NCI-H2029 (cell line): Measurements from ENCODE around the gene TINCR.
"Not testable (repeated sequence)": the region's sequence is repeated elsewhere in the genome, so short reads cannot be mapped to it uniquely, and the experiment has no call there.

Source experiments
- DNase-seq: peaks from one replicate; lab custom pipeline; 2025; lab: John Stamatoyannopoulos, UW

Gene TINCR

DNA sequence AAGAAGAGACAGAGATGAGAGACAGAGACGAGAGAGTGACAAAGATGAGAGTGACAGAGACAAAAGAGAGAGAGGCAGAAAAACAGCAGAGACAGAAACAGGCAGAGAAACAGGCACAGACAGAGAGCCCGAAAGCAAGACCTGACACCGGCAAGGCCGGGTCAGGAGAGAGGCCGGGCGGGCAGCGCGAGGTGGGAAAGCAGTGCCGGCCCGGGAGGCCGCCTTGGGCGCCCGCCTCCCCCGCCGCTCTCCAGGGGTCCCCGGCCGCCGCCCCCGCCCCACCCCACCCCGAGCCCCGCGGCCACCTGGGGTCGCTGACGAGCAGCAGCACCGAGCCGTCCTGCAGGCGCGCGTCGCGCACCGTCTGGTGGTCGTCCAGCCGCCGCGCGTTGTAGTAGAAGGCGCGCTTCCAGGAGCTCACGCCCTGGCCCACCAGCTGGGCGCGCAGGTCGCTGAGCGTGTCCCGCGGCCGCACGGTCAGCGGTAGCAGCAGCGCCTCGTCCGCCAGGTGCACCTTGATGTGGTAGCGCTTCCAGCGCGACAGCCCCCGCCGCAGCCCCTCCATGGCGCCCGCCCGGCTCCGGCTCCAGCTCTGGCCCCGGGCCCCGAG lies at the start of gene TINCR:
Gene TINCR, minus strand, starts transcription at position 594 of the 610 bp plus-strand sequence.
- no peak for DNase-seq

- no peak for DNase-seq
Observed at GRCh38 chr19:5617080-5617479, 49.3 kb upstream of the TINCR start.

- no peak for DNase-seq
Observed at GRCh38 chr19:5615756-5616327, 48.1 kb upstream of the TINCR start.

GRCh38 chr19:5612891-5613865 lies 45.4 kb upstream of the TINCR start:
- no peak for DNase-seq

GRCh38 chr19:5609881-5610448 lies 42.2 kb upstream of the TINCR start:
- DNase-seq, result no peak

DNA sequence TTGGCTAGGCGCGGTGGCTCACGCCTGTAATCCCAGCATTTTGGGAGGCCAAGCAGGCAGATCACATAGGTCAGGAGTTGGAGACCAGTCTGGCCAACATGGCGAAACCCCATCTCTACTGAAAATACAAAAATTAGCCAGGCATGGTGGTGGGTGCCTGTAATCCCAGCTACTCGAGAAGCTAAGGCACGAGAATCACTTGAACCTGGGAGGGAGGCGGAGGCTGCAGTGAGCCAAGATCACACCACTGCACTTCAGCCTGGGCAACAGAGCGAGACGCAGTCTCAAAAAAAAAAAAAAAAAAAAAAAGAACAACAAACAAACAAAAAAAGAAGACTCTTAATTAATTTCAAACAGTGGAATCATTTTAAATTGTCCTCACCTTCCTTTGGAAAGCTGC lies 41.0 kb upstream of the TINCR start:
- DNase-seq, result not testable (repeated sequence)

DNA sequence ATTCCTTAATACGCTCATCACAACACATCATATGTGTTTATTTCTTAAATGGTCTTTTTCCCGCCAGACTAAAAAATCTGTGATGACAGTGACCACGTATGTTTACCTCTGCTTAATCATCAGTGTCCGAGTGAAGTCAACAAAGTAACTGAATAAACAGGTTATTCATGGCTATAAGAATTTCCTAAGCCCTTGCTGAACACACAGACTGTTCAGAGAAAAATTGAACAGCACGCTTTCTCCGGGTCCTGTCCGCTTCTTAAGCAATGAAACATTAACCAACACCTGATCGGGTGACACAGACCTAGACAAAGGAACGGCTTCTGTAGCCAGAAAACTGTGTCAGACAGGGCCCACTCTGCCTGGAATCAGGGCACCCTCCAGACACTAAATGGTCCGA lies 40.5 kb upstream of the TINCR start:
- DNase-seq, result no peak

- no peak for DNase-seq
Observed at GRCh38 chr19:5607318-5608275, 39.8 kb upstream of the TINCR start.

- no peak for DNase-seq
Observed at GRCh38 chr19:5605362-5605761, 37.6 kb upstream of the TINCR start.

- DNase-seq, result no peak
Observed at GRCh38 chr19:5603626-5604025, 35.9 kb upstream of the TINCR start.

GRCh38 chr19:5600797-5601196 lies 33.0 kb upstream of the TINCR start:
- DNase-seq, result no peak

DNA sequence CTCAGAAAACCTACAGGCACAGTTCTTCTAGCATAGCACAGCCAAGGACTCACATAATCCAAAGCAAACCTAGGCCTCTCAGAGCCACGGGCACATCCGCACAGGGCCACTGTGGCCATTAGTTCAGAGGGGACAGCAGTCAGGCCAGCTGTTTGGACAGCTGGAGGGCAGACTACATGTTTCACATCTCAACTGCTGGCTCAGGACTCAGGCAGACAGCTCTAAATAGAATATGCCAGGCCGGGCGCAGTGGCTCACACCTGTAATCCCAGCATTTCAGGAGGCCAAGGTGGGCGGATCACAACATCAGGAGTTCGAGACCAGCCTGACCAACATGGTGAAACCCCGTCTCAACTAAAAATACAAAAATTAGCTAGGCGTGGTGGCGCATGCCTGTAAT lies 28.0 kb upstream of the TINCR start:
- DNase-seq, result no peak

DNA sequence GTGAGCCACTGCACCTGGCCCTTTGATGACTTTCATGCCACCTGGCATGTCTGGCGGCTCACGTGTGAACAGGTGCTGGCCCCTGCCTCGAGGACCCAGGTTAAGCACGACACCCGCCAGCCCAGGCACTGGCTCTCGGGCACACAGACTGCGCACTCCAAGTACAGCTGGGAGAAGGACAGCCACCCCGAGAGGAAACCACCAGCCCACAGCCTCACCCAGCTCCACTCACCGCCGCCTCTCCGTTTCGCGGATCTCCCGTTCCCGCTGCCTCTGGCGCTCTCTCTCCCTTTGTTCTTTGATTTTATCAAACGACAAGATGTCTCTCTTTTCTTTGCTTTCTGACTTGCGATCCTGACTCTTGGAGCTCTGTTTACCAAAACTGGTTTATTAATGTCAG lies 27.4 kb upstream of the TINCR start:
- DNase-seq, result no peak

DNA sequence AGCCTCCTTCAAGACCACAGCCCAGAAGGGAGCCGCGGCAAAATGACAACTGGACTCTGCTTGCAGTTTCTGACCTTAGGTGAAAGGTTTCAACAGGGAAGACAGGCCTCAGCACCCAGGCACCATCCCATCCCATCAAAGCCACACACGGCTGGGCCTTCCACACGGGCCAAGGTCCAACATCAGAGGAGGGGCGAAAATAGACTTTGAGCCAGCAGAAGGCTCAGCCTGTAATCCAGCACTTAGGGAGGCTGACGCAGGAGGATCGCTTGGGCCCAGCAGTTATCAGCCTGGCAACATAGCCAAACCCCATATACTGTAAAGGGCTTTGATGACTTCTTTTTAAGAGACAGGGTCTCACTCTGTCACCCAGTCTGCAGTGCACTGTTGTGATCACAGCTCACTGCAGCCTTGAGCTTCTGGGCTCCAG lies 26.8 kb upstream of the TINCR start:
- no peak for DNase-seq

DNA sequence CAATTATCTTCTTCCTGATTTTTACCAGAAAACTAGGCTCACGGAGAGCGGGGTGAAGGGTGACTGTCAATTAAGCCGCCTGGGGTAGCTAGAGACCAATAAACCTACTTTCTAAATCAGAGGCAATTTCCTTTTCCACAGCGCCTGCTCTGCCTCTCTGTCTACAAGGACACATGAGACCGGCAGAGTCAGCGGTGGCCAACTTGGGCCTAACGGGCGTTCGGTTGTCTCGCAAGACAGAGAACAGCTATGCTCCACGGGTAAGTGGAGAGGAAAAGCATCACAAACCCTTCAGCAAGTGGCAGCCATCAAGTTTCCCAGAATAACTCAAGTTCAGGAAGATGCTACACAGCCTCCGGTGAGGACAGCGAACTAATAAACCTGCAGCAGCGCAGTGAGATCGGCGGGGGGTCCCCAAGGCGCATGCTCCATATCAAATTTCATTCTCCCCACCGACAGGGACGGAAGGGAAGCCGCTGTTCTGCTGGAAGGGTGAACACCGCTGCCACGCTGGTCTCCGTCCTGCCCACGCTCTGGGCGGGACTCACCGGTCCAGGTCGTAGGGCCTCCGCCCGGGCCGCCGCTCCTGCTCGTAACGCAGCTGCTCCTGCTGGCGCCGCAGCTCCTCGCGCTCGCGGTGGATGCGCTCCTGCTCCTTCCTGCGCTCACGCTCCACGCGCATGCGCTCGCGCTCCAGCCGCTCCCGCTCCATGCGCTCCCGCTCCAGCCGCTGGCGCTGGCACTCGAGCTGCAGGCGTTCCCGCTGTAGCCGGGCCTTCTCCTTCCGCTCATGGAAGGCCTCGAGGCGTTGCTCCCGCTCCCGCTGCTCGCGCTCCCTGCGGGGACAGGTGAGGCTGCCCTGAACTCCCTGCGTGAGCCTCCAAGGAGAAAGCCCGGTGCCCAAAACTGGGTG lies 25.8 kb upstream of the TINCR start:
- DNase-seq, result no peak

DNA sequence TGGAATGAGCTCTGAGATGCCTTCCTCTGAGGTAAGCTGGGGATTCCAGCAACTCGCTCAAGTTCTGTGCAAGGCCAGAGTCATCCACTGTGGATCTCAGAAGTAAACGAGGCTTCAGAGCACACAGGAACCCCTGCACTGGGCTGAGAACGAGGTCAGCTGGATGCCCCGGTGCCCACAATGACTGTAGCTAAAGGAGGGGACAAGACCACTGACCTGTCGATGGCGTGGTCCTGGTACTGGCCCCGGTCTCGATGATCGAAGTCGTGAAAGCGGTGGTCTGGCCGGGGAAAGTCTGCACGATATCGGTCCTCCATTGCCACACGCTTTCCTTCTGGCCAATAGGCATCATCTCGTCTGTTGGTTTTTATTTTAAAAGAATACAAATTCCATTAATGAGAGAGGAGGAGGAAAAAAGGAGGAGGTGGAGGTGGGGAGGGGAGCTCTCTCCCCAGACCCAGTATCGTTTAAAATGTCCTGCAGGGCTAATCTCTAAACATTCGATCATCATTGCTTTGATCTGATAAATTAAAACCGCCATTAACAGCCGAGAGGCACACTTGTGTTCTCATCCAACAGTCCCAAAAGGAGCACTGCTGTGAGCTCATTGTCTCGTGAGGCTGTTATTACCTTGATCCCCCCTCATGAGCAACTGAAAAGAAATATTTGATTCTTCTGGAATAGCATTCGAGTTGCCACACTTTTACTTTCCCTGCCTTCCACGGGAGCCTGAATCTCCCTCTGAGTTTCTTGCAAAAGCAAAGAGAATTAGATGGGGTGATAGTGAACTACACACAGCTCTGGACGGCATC lies 25.0 kb upstream of the TINCR start:
- DNase-seq, result no peak

GRCh38 chr19:5591476-5591875 lies 23.7 kb upstream of the TINCR start:
- no peak for DNase-seq

DNA sequence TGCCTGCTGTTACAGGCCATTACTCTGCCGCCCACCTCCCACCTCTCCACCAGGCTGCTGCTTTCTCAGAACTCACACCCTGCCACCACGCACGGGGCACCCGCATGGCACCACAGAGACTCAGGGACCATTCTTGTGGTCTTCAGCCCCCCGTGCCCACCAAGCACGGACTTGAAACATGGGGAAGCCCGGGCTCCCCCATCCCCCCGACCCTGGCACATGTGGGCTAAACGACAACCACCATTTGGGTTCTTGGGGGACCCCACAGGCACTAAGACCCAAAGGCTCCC lies 23.1 kb upstream of the TINCR start:
- DNase-seq, result no peak

DNA sequence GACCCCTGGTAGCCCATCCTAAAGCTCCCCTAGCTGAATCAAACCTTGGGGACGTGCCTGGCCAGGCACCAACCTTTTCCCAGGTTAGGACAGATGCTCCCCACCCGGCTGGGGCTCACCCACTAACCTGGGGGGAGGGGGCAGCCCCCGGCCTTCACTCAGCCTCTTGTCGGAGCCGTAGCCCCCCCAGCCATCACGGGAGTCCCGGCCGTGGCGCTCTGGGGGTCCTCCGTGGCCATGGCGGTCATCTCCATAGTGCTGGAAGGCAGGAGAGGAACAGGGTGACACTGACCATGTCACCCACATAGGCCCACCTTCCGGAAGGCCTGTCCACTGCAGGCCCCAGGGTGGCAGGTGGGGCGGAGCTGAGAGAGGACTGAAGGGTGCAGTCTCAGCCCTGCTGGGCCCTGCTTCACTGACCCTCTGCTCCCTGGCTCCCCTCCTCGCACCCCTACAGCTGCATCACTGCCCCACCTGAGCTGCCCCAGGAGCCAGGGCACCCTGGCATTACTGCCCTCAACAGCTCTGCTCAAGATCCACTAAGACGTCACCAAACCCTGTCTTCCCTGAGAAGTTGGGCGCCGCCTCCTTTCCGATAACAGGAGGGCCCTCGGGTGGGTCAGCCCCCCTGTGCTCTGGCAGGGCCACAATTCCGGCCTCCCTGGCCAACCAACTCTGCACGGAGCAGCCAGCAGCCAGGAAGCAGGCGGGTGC lies 22.6 kb upstream of the TINCR start:
- no peak for DNase-seq
